Activated CD4-positive, alpha-beta T cell treated with anti-CD3 and anti-CD28 coated beads for 1 hour (primary cell): ENCODE data around the gene PCDHGA4.
"Not testable (repeated sequence)": the region's sequence is repeated elsewhere in the genome, so short reads cannot be mapped to it uniquely, and the experiment has no call there.

Source experiments
- DNase-seq: peaks from one replicate; pipeline ENCODE4 v3.0.0-alpha.2; 2020

The PCDHGA4 gene

GRCh38 chr5:141384471-141385267 is 29.8 kb downstream of the PCDHGA4 start:
- no peak for DNase-seq

DNA sequence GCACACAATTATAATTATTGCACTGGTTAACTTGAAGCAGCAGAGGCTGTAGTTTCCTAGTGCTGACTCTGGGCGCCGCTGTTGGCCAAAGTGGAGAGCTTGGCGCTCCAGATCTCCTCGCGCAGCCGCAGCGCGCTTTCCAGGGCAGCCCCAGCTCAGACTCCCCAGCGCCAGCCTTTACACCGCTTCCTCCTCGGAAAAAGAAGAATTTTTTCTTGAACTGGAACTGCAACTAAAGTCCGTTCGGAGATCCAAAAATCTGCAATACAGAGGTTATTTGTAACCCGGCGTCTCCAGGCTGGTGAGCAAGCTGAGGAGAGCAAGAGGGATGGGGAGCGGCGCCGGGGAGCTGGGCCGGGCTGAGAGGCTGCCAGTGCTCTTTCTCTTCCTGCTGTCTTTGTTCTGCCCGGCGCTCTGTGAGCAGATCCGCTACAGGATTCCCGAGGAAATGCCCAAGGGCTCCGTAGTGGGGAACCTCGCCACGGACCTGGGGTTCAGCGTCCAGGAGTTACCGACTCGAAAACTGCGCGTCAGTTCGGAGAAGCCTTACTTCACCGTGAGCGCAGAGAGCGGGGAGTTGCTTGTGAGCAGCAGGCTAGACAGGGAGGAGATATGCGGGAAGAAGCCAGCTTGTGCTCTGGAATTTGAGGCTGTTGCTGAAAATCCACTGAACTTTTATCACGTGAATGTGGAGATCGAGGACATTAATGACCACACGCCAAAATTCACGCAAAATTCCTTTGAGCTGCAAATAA is 32.9 kb downstream of the PCDHGA4 start, which contains the start of gene PCDHGB4:
TSS of gene PCDHGB4 (plus strand) at position 142 of the 755 bp plus-strand sequence. CDS start at position 329, 187 bp downstream.
- not testable (repeated sequence) for DNase-seq

GRCh38 chr5:141388661-141389060 is 33.8 kb downstream of the PCDHGA4 start:
- no peak for DNase-seq

DNA sequence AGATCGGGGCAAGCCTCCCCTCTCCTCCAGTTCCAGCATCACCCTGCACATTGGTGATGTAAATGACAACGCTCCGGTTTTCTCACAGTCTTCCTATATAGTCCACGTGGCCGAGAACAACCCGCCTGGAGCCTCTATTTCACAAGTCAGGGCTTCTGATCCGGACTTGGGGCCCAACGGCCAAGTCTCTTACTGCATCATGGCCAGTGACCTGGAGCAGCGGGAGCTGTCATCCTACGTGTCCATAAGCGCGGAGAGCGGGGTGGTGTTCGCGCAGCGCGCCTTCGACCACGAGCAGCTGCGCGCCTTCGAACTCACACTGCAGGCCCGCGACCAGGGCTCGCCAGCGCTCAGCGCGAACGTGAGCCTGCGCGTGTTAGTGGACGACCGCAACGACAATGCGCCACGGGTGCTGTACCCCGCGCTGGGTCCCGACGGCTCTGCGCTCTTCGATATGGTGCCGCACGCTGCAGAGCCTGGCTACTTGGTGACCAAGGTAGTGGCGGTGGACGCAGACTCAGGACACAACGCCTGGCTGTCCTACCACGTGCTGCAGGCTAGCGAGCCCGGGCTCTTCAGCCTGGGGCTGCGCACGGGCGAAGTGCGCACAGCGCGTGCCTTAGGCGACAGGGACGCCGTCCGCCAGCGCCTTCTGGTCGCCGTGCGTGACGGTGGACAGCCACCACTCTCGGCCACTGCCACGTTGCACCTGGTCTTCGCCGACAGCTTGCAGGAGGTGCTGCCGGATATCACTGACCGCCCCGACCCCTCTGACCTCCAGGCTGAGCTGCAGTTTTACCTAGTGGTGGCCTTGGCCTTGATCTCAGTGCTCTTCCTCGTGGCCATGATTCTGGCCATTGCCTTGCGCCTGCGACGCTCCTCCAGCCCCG is 34.6 kb downstream of the PCDHGA4 start:
- no peak for DNase-seq

DNA sequence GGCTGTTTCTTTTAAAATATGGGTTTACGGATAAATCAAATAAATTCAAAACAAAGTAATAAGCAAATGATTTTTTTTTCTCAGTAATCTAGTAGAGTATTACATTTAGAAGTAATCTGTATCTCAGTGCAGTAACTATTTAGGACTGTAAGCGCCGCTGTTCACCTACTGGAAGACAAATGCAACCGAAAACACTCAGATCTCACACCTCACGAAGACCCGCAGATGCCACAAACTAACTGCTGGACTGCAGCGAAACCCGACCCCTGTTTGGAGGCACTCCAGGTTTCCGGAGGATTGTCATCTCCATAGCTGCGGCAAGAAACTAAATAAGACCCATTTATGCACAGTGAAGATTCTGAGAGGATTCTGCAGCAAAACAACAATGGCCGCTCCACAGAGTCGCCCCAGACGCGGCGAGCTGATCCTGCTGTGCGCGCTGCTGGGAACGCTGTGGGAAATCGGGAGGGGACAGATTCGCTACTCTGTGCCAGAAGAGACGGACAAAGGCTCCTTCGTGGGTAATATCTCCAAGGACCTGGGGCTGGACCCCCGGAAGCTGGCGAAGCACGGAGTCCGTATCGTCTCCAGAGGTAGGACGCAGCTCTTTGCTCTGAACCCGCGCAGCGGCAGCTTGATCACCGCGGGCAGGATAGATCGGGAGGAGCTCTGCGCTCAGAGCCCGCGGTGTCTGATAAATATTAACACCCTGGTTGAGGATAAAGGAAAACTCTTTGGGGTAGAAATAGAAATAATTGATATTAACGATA is 37.8 kb downstream of the PCDHGA4 start, which contains the start of gene PCDHGA8:
TSS of gene PCDHGA8 (plus strand) at position 205 of the 770 bp plus-strand sequence. CDS start at position 386, 181 bp downstream.
- no peak for DNase-seq

- no peak for DNase-seq
Observed at GRCh38 chr5:141393267-141393666, 38.4 kb downstream of the PCDHGA4 start.

DNA sequence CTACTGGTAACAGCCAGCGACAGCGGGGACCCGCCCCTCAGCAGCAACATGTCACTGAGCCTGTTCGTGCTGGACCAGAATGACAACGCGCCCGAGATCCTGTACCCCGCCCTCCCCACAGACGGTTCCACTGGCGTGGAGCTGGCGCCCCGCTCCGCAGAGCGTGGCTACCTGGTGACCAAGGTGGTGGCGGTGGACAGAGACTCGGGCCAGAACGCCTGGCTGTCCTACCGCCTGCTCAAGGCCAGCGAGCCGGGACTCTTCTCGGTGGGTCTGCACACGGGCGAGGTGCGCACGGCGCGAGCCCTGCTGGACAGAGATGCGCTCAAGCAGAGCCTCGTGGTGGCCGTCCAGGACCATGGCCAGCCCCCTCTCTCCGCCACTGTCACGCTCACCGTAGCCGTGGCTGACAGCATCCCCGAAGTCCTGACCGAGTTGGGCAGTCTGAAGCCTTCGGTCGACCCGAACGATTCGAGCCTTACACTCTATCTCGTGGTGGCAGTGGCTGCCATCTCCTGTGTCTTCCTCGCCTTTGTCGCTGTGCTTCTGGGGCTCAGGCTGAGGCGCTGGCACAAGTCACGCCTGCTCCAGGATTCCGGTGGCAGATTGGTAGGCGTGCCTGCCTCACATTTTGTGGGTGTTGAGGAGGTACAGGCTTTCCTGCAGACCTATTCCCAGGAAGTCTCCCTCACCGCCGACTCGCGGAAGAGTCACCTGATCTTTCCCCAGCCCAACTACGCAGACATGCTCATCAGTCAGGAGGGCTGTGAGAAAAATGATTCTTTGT is 39.8 kb downstream of the PCDHGA4 start:
- DNase-seq = not testable (repeated sequence)

DNA sequence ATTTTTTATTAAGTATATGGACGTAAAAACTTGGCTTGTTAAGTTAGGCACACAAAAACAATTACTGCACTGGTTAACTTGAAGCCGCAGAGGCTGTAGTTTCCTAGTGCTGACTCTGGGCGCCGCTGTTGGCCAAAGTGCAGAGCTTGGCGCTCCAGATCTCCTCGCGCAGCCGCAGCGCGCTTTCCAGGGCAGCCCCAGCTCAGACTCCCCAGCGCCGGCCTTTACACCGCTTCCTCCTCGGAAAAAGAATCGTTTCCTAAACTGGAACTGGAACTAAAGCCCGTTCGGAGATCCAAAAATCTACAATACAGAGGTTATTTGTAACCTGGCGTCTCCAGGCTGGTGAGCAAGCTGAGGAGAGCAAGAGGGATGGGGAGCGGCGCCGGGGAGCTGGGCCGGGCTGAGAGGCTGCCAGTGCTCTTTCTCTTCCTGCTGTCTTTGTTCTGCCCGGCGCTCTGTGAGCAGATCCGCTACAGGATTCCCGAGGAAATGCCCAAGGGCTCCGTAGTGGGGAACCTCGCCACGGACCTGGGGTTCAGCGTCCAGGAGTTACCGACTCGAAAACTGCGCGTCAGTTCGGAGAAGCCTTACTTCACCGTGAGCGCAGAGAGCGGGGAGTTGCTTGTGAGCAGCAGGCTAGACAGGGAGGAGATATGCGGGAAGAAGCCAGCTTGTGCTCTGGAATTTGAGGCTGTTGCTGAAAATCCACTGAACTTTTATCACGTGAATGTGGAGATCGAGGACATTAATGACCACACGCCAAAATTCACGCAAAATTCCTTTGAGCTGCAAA is 43.1 kb downstream of the PCDHGA4 start, which contains the start of gene PCDHGB5:
TSS of gene PCDHGB5 (plus strand) at position 192 of the 796 bp plus-strand sequence. CDS start at position 373, 181 bp downstream.
- DNase-seq = not testable (repeated sequence)

- DNase-seq = no peak
Observed at GRCh38 chr5:141398608-141399007, 43.8 kb downstream of the PCDHGA4 start.

DNA sequence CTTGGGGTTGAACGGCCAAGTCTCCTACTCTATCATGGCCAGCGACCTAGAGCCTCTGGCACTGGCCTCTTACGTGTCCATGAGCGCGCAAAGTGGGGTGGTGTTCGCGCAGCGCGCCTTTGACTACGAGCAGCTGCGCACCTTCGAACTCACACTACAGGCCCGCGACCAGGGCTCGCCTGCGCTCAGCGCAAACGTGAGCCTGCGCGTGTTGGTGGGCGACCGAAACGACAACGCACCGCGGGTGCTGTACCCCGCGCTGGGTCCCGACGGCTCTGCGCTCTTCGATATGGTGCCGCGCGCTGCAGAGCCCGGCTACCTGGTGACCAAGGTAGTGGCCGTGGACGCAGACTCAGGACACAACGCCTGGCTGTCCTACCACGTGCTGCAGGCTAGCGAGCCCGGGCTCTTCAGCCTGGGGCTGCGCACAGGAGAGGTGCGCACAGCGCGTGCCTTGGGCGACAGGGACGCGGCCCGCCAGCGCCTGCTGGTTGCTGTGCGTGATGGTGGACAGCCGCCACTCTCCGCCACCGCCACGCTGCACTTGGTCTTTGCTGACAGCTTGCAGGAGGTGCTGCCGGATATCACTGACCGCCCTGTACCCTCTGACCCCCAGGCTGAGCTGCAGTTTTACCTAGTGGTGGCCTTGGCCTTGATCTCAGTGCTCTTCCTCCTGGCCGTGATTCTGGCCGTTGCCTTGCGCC is 44.9 kb downstream of the PCDHGA4 start:
- DNase-seq = no peak

- DNase-seq = no peak
Observed at GRCh38 chr5:141402553-141403243, 47.9 kb downstream of the PCDHGA4 start, which contains the start of gene PCDHGA9. TSS of gene PCDHGA9 (plus strand) at chr5:141402778. CDS start at chr5:141402953, 175 bp downstream.

DNA sequence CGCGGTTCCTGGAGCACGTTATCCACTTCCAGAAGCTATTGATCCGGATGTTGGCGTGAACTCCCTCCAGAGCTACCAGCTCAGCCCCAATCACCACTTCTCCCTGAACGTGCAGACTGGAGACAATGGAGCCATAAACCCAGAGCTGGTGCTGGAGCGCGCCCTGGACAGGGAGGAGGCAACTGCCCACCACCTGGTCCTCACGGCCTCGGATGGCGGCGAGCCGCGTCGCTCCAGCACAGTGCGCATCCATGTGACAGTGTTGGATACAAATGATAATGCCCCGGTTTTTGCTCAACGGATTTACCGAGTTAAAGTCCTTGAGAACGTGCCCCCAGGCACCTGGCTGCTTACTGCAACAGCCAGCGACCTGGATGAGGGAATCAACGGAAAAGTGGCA is 48.6 kb downstream of the PCDHGA4 start:
- DNase-seq = no peak
